ENCODE data around the gene NT5DC1.

Gene NT5DC1

GRCh38 chr6:116234689-116235088 is 134.0 kb downstream of the NT5DC1 start:
- ATAC-seq (ENCODE audit: low read depth) (no peak), DNase-seq (ENCODE audit: low spot score) (no peak)
- no peak for TF ChIP-seq CTCF (IDR thresholded peaks at IDR 0.05; ENCODE audit: poor library complexity, severe bottlenecking)
- no peak overlapping the region for H3K27ac ChIP-seq (ENCODE audit: poor library complexity, severe bottlenecking)
- peaks cover 16% of the 10 kb centered on the region for H3K36me3 ChIP-seq (ENCODE audit: low read depth)
- no peaks in the 10 kb centered on the region for H3K27me3 ChIP-seq (ENCODE audit: insufficient read depth, poor library complexity, severe bottlenecking)
- H3K4me1 ChIP-seq (ENCODE audit: insufficient read depth, poor library complexity, severe bottlenecking) = no peaks in the 10 kb centered on the region
- H3K4me3 ChIP-seq (ENCODE audit: severe bottlenecking) = no peak overlapping the region
- no peaks in the 10 kb centered on the region for H3K9me3 ChIP-seq (ENCODE audit: severe bottlenecking)

GRCh38 chr6:116238083-116238482 is 137.4 kb downstream of the NT5DC1 start:
- no peaks in the 10 kb centered on the region for H3K27me3 ChIP-seq (ENCODE audit: insufficient read depth, poor library complexity, severe bottlenecking)
- no peak overlapping the region for H3K27ac ChIP-seq (ENCODE audit: poor library complexity, severe bottlenecking)
- ATAC-seq (ENCODE audit: low read depth) = no peak
- no peak overlapping the region for H3K4me3 ChIP-seq (ENCODE audit: severe bottlenecking)
- no peaks in the 10 kb centered on the region for H3K9me3 ChIP-seq (ENCODE audit: severe bottlenecking)
- peaks cover 3% of the 10 kb centered on the region for H3K4me1 ChIP-seq (ENCODE audit: insufficient read depth, poor library complexity, severe bottlenecking)
- no peak for TF ChIP-seq CTCF (IDR thresholded peaks at IDR 0.05; ENCODE audit: poor library complexity, severe bottlenecking)
- H3K36me3 ChIP-seq (ENCODE audit: low read depth) = peaks cover 25% of the 10 kb centered on the region
- no peak for DNase-seq (ENCODE audit: low spot score)

GRCh38 chr6:116239256-116239655 is 138.6 kb downstream of the NT5DC1 start:
- ATAC-seq (ENCODE audit: low read depth) (no peak), DNase-seq (ENCODE audit: low spot score) (no peak)
- Histone ChIP-seq H3K27ac (ENCODE audit: poor library complexity, severe bottlenecking) (no peak overlapping the region), H3K9me3 (ENCODE audit: severe bottlenecking) (no peaks in the 10 kb centered on the region), H3K27me3 (ENCODE audit: insufficient read depth, poor library complexity, severe bottlenecking) (no peaks in the 10 kb centered on the region), H3K4me1 (ENCODE audit: insufficient read depth, poor library complexity, severe bottlenecking) (peaks cover 3% of the 10 kb centered on the region), H3K36me3 (ENCODE audit: low read depth) (peaks cover 34% of the 10 kb centered on the region), H3K4me3 (ENCODE audit: severe bottlenecking) (no peak overlapping the region)
- TF ChIP-seq CTCF (IDR thresholded peaks at IDR 0.05; ENCODE audit: poor library complexity, severe bottlenecking) = no peak

- H3K4me3 ChIP-seq (ENCODE audit: severe bottlenecking) = no peak overlapping the region
- no peak for TF ChIP-seq CTCF (IDR thresholded peaks at IDR 0.05; ENCODE audit: poor library complexity, severe bottlenecking)
- no peak overlapping the region for H3K27ac ChIP-seq (ENCODE audit: poor library complexity, severe bottlenecking)
- no peaks in the 10 kb centered on the region for H3K27me3 ChIP-seq (ENCODE audit: insufficient read depth, poor library complexity, severe bottlenecking)
- peaks cover 34% of the 10 kb centered on the region for H3K36me3 ChIP-seq (ENCODE audit: low read depth)
- ATAC-seq (ENCODE audit: low read depth) = no peak
- peaks cover 3% of the 10 kb centered on the region for H3K4me1 ChIP-seq (ENCODE audit: insufficient read depth, poor library complexity, severe bottlenecking)
- no peak for DNase-seq (ENCODE audit: low spot score)
- no peaks in the 10 kb centered on the region for H3K9me3 ChIP-seq (ENCODE audit: severe bottlenecking)
These were observed 139.2 kb downstream of the NT5DC1 start for GRCh38 chr6:116239856-116240255.

- TF ChIP-seq CTCF (IDR thresholded peaks at IDR 0.05; ENCODE audit: poor library complexity, severe bottlenecking) = no peak
- Histone ChIP-seq H3K9me3 (ENCODE audit: severe bottlenecking) (no peaks in the 10 kb centered on the region), H3K4me3 (ENCODE audit: severe bottlenecking) (no peak overlapping the region), H3K27me3 (ENCODE audit: insufficient read depth, poor library complexity, severe bottlenecking) (no peaks in the 10 kb centered on the region), H3K4me1 (ENCODE audit: insufficient read depth, poor library complexity, severe bottlenecking) (peaks cover 3% of the 10 kb centered on the region), H3K36me3 (ENCODE audit: low read depth) (peaks cover 20% of the 10 kb centered on the region), H3K27ac (ENCODE audit: poor library complexity, severe bottlenecking) (no peak overlapping the region)
- no peak for DNase-seq (ENCODE audit: low spot score)
- ATAC-seq (ENCODE audit: low read depth) = no peak
These were observed 143.6 kb downstream of the NT5DC1 start for GRCh38 chr6:116244284-116244683.

Data from RWPE2 (cell line).